ENCODE results near the gene FPR2. TPM values are rescaled to one million over a fixed set of nuclear protein-coding genes. Genes with fewer than 3 reads are reported as not detected.

FPR2 gene
- total and polyA plus RNA-seq, 9 donors: 0.21 to 2.4 (median 0.95) TPM

DNA sequence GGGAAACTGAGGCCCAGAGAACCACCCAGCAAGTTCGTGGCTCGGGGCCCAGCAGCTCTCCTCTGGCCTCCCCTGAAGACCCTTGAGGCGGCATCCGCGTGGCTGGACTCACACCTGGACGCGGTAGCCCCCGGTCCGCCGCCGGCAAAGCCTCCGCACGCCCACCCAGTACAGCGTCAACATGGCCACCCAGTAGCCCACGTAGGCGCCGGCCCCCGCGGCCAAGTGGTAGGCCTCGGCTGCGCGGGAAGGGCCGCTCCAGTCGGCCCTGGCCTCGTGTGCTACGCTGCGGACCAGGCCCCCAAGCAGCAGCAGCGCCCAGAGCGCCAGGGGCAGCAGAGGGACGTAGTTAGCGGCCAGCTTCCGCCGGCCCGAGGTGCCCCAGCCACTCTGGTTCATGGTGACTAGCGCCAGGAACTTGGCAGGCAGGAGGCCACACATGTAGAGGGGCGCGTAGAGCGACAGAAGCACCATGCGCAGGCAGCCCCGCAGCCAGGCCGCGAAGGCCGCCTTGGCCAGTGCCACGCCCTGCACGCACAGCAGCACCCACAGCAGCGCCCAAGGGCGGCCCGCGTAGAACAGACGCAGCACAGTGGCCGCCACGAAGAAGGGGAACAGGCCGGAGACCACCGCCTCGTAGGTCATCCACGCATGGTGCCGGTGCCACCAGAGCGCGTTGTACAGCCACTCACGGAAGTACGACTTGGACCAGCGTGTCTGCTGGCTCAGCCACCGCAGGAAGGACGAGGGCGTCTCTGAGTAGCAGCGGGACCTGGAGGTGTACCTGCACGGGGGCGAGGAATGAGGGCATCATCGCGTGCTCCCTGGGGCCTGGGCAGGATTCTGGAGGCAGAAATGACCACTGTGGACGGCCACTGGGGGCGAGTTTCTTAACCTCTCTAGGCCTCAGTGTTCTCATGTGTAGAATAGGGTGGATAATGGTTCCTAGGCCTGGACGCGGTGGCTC is 47.4 kb upstream of the FPR2 start:
- intact Hi-C loops (cut with DNase I): loop anchor here in 1 of 4 donors (10.0 kb wide), 1 partner anchor 61 kb away; no protein-coding TSS in a partner anchor
- peaks cover 2% of the 10 kb centered on the region for H3K4me1 ChIP-seq (ENCODE audit: insufficient read depth)
- no peaks in the 10 kb centered on the region for H3K27me3 ChIP-seq
- WGBS, 3 donors: 87 to 89% (median 89%) methylated on average over 74 of the region's 74 CpGs
- no peaks in the 10 kb centered on the region for H3K36me3 ChIP-seq
- H3K9me3 ChIP-seq: no peaks in the 10 kb centered on the region
- no peak overlapping the region for H3K27ac ChIP-seq
- TF ChIP-seq EP300 (IDR thresholded peaks at IDR 0.05) (no peak), POLR2A (IDR thresholded peaks at IDR 0.05) (no peak)
- TF ChIP-seq, protein P1, sequence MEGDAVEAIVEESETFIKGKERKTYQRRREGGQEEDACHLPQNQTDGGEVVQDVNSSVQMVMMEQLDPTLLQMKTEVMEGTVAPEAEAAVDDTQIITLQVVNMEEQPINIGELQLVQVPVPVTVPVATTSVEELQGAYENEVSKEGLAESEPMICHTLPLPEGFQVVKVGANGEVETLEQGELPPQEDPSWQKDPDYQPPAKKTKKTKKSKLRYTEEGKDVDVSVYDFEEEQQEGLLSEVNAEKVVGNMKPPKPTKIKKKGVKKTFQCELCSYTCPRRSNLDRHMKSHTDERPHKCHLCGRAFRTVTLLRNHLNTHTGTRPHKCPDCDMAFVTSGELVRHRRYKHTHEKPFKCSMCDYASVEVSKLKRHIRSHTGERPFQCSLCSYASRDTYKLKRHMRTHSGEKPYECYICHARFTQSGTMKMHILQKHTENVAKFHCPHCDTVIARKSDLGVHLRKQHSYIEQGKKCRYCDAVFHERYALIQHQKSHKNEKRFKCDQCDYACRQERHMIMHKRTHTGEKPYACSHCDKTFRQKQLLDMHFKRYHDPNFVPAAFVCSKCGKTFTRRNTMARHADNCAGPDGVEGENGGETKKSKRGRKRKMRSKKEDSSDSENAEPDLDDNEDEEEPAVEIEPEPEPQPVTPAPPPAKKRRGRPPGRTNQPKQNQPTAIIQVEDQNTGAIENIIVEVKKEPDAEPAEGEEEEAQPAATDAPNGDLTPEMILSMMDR (IDR thresholded peaks at IDR 0.05): no peak
- DNase-seq: peak in 1 of 5 donors; percentile 33
- no peak overlapping the region for H3K4me3 ChIP-seq

DNA sequence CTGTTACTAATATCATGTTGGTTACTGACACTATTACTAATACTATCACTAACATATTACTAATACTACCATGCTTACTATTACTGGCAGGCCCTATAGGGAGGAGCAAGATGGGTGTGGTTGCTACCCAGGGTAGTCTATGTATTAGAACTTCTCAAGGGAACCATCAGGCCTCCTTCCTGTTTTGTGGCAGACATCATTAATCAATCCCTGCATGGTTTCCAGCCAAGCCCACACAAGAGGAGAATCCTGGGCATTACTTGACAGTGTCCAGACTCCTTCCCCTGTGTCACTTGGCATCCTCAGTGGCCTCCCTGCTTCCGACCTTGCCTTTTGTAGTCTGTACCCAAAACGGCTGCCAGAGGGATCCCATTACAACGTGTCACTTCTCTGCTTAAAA is 46.1 kb upstream of the FPR2 start:
- no peak for DNase-seq
- Histone ChIP-seq H3K36me3 (no peaks in the 10 kb centered on the region), H3K4me1 (ENCODE audit: insufficient read depth) (peaks cover 5% of the 10 kb centered on the region), H3K4me3 (no peak overlapping the region), H3K27me3 (no peaks in the 10 kb centered on the region), H3K9me3 (no peaks in the 10 kb centered on the region), H3K27ac (no peak overlapping the region)
- intact Hi-C loops (cut with DNase I): loop anchor here in 1 of 4 donors (10.0 kb wide), 1 partner anchor 60 kb away; no protein-coding TSS in a partner anchor
- 52 to 61% (median 59%) methylated on average over 3 of the region's 3 CpGs for WGBS, 3 donors
- TF ChIP-seq, protein P1 (IDR thresholded peaks at IDR 0.05): no peak
- TF ChIP-seq POLR2A (IDR thresholded peaks at IDR 0.05) (no peak), EP300 (IDR thresholded peaks at IDR 0.05) (no peak)

GRCh38 chr19:51715850-51716249 is 45.1 kb upstream of the FPR2 start:
- 89 to 97% (median 89%) methylated on average over 3 of the region's 3 CpGs for WGBS, 3 donors
- no peak overlapping the region for H3K27ac ChIP-seq
- H3K4me3 ChIP-seq: no peak overlapping the region
- DNase-seq: no peak
- H3K4me1 ChIP-seq (ENCODE audit: insufficient read depth): peaks cover 5% of the 10 kb centered on the region
- H3K36me3 ChIP-seq: no peaks in the 10 kb centered on the region
- no peaks in the 10 kb centered on the region for H3K27me3 ChIP-seq
- TF ChIP-seq, protein P1 (IDR thresholded peaks at IDR 0.05): no peak
- TF ChIP-seq POLR2A (IDR thresholded peaks at IDR 0.05): no peak
- no peaks in the 10 kb centered on the region for H3K9me3 ChIP-seq
- intact Hi-C loops (cut with DNase I): loop anchor here in 1 of 4 donors (10.0 kb wide), 1 partner anchor 59 kb away; no protein-coding TSS in a partner anchor

DNA sequence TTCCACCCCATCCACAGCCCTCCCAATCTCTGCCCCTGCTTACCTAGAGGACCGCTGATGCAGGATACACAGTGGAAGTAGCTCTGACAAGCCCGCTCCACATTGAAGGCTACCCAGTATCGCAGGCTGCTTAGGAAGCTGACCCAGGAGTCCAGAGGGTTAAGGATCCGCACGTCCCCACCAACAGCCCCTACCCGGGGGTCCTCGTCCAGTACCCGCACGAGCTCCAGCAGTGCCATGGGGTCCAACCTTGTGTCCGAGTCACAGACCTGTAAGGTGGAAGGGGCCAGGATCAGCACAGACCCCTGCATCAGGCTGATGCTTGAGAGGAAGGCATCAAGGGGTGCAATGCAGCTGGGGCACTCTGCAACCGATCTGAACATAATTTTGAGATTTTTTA is 44.1 kb upstream of the FPR2 start:
- 84 to 89% (median 87%) methylated on average over 11 of the region's 11 CpGs for WGBS, 3 donors
- Histone ChIP-seq H3K4me3 (no peak overlapping the region), H3K9me3 (no peaks in the 10 kb centered on the region), H3K36me3 (no peaks in the 10 kb centered on the region), H3K27me3 (no peaks in the 10 kb centered on the region), H3K27ac (no peak overlapping the region), H3K4me1 (ENCODE audit: insufficient read depth) (peaks cover 5% of the 10 kb centered on the region)
- intact Hi-C loops (cut with DNase I): loop anchor here in 1 of 4 donors (10.0 kb wide), 1 partner anchor 58 kb away; no protein-coding TSS in a partner anchor
- no peak for TF ChIP-seq EP300 (IDR thresholded peaks at IDR 0.05)
- no peak for TF ChIP-seq POLR2A (IDR thresholded peaks at IDR 0.05)
- TF ChIP-seq, protein P1 (IDR thresholded peaks at IDR 0.05): no peak
- no peak for DNase-seq

Data from ovary (tissue), 9 donors.